ENCODE data around the gene PARVA.
"Not testable (repeated sequence)": the region's sequence is repeated elsewhere in the genome, so short reads cannot be mapped to it uniquely, and the experiment has no call there.

Gene PARVA

DNA sequence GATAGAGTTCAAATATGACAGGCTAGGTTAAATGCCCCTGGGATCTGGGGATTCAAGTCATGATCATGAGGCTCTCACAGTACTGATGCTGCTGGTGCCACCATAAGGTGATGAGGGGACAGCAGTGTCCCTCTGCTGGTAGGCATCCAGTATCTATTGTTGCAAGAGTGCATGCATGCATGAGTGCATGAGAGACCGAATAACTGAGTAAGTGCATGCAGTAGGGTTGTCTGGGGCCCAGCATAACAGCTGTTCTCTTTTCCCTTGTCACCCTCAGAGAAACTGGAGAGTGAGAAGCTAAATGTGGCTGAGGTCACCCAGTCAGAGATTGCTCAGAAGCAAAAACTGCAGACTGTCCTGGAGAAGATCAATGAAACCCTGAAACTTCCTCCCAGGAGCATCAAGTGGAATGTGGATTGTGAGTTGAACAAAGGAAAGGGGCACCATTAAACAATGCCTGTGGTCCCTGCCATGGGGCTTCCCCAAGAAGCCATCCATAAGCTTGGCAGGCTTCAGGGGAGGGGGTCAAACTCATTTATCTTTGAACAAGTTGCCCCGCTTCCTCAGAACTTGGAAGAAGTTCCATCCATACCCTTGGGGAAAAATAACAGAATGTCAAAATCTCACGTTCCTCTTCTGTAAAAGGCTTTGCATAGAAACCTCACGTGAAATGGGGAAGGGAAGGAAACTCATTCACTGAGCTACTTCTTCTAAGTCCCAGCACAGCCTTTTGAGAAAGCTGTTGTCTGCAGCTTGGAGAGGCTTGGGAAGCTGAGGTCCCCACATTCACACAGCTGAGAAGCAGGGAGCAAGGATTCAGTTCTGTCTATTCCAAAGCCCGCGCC, 119.0 kb downstream of the PARVA start:
- DNase-seq (ENCODE audit: low read depth in 1 of 2, low spot score in 1 of 2) = no peak

DNA sequence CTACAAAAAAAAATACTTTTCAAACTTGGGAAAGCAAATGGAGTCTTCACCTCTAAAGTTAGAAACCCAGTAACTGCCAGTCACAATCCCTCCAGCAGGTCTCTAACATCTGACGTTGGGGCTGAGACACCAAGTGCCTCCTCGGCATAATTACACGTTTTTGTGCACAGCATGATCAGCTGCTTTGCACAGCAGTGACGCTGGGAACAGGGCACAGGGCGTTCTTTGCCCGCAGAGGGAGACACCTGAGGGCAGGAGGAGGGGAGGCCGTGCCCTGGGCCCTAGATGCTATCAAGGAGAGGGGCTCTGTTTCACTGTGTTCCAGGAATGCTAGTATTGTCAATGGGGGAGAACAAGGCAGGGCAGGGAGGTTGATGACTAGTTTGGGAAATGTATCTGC, 120.1 kb downstream of the PARVA start:
- DNase-seq (ENCODE audit: low read depth in 1 of 2, low spot score in 1 of 2) = no peak

DNA sequence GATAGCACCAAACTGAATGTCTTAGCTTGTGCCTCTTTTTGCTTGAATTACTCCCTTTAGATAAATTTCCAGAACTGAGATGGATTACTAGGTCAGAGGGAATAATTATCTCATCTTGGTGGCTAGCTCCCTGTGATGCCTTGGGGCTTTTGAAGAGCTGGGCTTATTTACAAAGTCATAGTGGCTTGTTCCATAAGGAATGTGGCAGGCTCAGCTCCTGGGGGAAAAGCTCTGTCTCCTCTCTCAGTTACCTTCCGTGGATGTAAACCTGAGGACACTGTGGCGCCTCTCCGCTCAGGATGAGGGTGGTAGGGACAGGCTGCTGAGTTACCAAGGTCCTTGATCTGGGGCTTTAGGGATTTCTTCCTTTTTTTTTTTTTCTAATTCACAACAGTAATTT, 121.7 kb downstream of the PARVA start:
- no peak for DNase-seq (ENCODE audit: low read depth in 1 of 2, low spot score in 1 of 2)

DNA sequence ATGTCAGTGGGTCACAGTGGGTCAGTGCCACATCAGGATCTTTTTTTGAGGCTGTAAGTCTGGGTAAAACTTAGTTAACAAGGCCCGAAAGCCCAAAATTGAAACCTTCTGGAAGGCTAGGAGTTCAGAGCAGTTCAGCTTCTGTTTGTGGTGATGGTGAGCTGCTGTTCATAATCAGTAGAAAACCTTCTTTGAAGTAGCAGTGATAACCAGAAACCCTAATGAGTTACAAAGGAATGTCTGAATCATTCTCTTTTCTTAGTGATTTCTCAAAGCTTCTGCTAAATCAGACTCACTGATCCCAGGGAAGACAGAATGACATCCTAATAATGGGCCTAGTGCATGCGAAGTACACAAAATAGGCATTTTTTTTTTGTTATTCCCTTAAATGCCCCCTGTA, 124.7 kb downstream of the PARVA start:
- no peak for DNase-seq (ENCODE audit: low read depth in 1 of 2, low spot score in 1 of 2)

DNA sequence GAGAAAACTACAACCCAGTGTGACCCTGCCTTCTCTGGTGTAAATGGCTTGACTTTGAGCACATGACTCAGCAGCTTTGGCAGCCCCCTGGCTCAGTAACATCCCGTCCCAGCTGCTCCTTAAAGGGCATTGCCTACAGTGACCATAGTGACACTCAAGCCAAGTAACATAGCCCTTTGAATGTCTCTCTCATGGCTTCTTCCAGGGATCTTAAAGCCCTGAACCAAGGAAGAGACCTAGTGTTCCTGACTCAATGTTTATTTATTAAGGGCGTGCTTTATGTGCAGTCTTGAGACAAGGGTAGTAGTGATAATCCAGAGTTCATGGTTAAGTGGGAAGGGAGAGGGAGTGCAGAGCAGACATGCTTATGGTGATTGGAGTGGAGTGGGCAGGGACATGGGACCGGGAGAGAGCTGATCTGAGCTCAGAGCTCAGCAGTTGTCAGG, 125.7 kb downstream of the PARVA start:
- no peak for DNase-seq (ENCODE audit: low read depth in 1 of 2, low spot score in 1 of 2)

DNA sequence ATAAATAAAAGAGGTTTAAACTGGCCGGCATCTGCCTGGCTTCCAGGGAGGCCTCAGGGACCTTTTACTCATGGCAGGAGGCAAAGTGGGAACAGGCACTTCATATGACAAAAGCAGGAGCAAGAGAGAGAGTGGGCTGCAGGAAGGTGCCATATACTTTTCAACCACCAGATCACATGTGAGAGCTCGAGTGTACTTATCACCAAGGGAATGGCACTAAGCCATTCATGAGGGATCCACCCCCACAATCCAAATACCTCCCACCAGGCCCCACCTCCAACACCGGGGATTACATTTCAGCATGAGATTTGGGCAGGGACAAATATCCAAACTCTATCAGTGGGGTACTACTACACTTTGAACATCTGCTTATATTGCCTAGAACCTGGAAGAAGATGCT, 126.5 kb downstream of the PARVA start:
- no peak for DNase-seq (ENCODE audit: low read depth in 1 of 2, low spot score in 1 of 2)

DNA sequence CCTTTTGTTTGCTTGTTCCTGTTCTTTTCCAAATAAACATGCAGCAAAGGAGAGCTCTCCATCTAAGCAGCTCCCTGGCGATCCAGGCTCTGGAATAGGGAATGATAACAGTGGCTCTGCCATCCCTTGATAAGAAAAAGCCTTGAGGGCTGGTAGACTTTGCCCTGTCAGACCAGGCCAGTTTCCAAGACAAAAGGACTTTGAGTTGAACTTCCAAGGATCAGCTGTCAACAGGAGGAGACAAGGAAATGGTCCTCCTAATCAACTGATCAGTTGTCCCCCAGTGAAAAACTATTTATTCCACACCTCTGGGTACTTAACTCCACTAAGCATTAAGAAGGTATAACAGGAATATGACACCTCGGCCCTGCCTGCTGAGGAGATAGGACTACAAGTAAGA, 127.8 kb downstream of the PARVA start:
- no peak for DNase-seq (ENCODE audit: low read depth in 1 of 2, low spot score in 1 of 2)

DNA sequence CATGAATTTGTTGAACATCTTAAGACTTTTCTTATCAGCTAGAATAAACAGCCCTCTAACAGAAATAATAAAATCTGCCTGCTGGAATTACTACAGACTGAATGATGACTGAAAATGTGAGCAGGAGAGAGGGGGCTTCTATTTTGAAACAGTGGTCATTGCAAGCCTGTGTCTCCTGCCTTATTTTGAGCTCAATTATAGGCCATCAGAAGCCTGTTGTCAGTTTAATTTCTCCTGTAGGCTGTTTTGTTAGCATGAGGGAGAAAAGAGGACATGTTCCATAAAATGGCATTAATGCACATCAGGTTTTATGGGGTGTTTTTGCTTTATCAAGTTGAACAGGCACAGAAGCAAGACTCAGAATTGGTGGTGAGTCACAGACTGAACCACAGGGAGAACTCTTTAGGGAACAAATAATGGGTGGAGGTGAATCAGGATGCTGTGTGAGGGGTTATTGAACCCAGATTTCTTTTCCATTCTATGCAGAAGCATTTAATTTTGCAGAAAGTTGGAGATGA, 129.1 kb downstream of the PARVA start:
- DNase-seq (ENCODE audit: low read depth in 1 of 2, low spot score in 1 of 2) = no peak

DNA sequence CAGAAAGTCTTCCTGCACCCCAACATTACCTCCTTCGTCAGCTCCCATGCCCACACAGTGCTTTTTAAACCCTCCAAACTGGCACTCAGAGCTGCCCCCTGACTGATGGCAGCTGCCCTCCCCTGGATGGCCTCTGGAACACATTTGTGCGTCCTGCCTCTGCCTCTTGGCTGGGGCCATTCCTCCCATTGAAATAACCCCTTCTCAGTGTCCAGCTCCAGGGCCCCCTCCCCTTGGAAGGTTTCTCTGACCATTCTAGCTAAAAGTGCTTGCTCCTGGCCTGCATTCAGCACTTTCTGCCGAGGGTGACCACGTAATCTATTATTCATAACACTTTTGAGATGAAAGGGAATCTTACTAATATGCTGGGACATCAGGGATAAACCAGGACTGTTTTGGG, 130.0 kb downstream of the PARVA start:
- DNase-seq (ENCODE audit: low read depth in 1 of 2, low spot score in 1 of 2) = no peak

DNA sequence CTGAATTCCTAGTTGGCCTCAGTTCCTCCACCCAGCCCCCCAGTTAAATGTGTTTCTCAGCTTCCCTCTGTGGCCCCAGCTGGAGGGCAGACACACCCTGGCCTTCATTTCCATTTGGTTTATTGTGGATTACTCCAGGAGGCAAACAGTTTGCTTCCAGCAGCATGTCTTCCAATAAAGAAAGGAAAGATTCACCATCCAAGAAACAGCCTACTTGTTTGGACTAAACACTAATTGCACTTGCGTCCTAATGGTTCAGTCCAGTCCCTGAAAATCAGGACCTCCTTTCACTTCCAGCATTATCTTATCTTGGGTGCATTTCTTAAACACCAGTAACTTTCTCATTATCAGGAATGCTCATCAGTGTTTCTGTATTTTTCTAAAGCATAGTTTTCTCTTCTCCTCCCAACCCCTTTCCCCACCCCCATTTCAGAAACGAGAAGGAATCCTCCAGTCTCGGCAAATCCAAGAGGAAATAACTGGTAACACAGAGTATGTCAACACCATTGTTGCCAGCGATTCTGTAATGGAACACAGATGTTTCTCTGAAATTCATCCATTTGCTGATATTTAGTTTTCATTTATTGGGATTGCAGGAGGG, 130.9 kb downstream of the PARVA start:
- DNase-seq (ENCODE audit: low read depth in 1 of 2, low spot score in 1 of 2) = no peak

DNA sequence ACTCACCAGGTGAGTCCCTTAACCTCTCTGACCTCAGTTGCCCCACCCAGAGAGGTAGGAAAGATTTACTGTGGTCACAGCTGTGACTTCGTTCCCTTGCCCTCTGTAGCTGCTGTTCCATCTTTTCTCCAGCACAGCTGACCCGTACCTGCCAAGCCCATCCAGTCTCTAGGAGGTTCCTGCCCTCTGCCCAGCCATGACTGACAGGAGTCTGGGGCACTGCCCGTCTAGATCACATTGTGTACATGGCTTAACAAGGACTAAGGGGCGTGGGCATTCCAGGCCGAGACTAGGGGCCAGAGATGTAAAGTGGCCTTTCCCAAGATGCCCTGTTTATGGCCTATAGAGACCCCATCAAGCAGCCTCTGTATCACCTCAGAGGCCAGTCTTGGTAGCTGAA, 132.0 kb downstream of the PARVA start:
- DNase-seq (ENCODE audit: low read depth in 1 of 2, low spot score in 1 of 2) = no peak

DNA sequence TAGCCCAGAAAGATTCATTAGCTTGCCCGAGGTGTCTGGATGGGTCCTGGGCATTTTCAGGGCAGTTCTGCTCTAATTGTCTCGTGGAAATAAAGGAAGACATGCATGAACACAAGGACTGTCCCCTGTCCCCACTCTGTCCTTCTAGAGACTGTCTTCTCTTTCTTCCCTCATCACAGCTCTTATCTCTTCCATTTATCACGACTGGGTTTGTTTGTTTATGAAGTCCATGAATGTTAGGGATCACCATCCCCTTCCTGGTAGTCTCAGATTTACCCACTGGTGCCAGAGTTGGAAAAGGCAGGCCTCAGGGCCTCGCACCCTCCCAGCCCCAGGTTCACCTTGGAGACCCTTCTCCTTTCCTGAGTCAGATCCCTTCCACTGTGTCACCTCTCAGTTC, 134.8 kb downstream of the PARVA start:
- no peak for DNase-seq (ENCODE audit: low read depth in 1 of 2, low spot score in 1 of 2)

DNA sequence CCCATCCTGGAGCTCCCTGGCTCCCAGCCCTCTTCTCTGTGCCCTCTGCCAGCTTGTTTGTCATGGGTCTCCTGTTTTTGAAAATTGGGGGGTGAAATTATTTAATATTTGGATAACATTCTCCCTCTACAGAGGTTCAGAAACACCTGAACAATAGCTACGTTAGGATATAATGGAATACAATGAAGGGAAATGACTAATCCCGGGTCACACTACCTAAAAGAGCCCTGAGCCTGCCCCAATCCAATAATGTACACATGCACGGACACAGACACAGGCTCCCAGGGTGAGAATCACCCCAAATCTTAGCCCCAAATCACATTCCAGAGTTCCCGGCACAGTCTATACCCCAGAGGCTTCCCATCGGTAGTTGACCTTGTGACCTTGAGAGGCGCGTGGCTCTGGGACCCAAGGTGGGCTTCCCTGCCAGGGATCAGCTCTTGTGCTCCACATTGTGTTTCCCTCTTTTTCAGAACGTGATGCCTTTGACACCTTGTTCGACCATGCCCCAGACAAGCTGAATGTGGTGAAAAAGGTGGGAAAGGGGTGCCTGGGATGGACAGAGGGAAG, 135.5 kb downstream of the PARVA start:
- DNase-seq (ENCODE audit: low read depth in 1 of 2, low spot score in 1 of 2) = no peak

DNA sequence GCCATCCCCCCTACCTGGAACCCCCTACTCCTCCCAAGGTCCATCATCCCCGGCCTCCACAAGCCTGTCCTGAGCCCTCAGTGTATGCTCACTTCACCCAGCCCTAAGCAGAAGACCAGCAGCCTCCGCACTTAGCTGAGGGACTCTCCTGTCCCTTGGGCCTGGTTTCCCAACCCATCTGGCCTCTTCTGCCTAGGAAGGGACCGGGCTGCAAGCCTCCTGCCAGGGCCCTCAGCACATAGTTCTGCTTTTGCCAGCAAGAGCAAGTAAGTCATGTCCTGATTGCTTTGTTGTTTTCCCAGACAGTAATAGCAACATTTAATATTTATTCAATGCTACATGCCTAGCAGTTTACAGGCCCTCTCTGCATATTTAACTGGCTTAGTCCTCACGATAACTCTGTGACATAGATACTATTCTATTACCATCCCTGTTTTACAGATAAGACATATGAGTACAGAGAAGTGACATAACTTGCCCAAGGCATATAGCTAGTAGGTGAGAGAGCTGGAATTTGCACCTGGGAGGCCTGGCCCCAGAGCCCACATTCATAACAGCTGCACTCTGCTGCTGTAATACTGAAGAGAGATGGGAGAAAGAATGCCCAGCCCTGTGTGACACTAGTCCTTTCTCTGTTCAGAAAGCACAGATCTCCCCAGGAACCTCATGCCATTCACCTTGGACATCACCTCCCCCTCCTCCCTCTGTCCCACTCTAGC, 139.2 kb downstream of the PARVA start:
- DNase-seq (ENCODE audit: low read depth in 1 of 2, low spot score in 1 of 2) = no peak

DNA sequence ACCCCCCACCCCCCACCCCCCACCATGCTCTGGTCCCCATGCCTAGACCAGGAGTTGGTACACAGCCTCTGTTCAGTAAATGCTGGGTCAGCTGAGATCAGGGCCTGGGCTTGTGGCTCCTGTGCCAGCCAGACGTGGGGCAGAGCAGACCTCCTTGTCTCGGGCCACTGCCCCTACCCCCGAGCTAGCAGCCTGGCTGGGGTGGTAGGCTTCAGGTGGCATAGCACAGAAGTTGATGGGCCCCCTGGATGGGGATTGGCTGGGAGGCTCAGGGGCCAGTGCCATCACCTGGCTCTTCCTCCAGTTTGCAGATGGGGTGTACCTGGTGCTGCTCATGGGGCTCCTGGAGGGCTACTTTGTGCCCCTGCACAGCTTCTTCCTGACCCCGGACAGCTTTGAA, 139.9 kb downstream of the PARVA start:
- no peak for DNase-seq (ENCODE audit: low read depth in 1 of 2, low spot score in 1 of 2)

DNA sequence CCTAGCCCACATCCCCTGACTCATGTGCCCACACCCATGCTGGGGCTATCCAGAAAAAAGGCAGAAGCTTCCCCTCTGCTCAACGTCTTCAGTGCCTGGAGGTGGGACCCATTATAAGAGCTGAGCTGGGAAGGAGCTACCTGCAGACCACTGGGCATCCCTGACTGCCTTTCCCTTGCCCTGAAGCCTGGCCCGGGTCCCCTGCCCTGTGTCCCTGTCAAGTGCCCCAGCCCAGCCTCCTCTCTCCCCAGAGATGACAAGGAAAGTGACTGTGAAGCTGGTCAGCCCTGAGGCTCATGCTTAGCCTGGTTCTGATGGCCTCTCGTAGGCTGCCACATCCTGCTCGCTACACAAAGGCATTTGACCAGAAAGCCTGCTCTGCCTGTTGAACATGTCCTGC, 140.4 kb downstream of the PARVA start:
- no peak for DNase-seq (ENCODE audit: low read depth in 1 of 2, low spot score in 1 of 2)

DNA sequence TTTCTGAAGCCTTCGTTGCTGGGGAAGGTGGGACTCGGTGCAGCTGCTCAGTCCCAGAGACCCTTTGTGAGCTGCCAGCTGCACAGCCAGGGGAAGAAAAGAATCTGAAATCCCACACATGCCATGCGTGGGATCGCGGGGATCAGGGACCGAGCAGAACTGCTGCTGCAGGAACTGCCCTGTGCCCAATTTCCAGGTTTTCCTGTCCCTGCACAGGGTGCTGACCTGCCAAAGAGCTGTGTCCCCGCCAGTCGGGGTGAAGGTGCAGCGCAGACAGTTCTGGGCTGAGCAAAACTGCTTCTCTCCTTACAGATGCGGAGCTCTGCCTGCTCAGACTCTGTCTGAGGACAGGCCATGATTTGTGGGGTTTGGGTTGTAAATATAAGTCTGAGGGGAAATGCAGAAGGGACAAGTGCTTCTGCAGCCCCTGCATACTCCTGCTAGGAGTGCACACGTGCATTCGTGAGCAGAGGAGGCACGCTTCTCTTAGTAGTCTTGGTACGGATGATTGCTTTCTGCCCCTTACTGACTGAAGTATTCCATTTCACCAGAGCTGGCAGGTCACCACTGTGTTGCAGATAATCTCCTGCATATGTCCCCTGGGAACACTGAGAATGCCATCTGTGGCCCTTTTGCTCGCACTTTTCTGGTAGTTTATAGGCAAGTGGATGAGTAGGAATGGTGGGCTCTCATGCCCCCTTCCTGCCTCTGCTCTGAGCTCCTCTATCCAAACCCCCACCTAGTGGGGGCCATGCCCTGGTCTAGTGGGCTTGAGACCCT, 141.4 kb downstream of the PARVA start:
- DNase-seq (ENCODE audit: low read depth in 1 of 2, low spot score in 1 of 2) = no peak

DNA sequence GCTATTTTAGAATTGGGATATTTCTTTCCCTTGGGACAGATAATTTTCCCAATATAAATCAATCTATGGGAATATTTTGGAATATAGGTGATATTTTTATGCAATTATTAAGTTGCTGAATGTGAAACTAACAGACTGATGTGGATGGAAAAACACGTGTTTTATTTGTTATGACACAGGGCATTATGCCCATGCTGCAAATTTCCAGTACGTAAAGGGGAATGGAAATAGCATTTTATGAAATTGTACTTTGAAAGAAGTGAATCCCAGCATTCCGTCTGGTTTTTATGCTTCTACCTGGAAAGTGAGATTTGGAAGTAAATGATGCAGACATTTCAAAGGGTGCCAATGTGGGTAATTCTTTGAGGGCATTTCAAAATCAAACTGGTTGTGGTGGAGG, 142.7 kb downstream of the PARVA start:
- DNase-seq (ENCODE audit: low read depth in 1 of 2, low spot score in 1 of 2) = no peak

DNA sequence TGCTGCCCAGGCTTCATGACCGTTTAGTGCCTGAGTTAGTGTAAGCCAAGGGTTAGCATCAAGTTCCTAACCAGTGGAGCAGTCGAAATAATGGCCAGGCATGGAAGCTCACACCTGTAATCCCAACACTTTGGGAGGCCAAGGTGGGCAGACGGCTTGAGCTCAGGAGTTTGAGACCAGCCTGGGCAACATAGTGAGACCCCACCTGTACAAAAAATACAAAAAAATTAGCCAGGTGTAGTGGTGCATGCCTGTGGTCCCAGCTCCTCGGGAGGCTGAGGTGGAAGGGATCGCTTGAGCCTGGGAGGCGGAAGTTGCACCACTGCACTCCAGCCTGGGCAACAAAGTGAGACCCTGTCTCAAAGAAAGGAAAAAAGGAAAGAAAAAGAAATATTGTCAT, 143.2 kb downstream of the PARVA start:
- not testable (repeated sequence) for DNase-seq (ENCODE audit: low read depth in 1 of 2, low spot score in 1 of 2)

DNA sequence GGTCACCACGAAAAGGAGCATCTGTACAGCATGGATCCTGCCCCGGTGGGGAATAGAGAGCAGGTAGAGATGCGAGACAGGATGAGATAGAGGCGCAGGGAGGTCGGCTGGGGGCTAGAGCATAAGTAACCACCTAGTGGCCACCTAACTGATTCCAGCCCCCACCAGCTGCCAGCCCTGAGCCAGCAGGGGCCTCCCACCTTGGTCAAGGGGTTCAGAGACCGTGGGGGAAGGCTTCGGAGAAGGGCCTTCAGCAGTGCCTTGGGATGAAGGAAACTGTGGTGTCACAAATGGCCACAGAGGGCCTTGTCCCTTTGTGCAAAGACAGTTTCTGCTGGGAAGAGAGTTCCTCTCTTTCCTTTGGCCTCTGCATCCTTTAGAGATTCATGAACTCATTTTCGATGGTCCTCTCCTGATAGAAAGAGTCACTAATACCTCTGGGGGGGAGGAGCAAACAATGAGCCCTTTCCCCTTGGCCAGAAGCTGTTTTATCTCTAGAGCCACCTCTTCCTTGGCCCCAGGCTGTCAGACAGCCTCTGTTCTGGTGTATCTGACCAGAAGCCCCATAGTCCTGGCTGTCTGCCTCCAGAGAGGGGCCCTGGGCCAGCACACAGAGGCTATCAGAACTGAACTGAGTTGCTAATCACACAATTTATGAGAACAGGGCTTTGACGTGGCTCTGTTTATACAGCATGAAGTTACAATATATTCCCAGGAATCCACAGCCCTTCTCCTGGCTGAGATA, 146.0 kb downstream of the PARVA start:
- no peak for DNase-seq (ENCODE audit: low read depth in 1 of 2, low spot score in 1 of 2)
